Testis (tissue), 2 donors: ENCODE results near the gene TRMT2A.

Experiments used
- CTCF ChIP-seq, 3 experiments: fragments of 450-650 bp in 2 of 3; fragments of 200-600 bp in 1 of 3; sonication (generic) in 1 of 3; IDR thresholded peaks; one replicate each; pipeline ENCODE4 v1.5.1; 2016 to 2019; ENCODE audit warnings: antibody characterized with exemption in 3 of 3, mild to moderate bottlenecking in 2 of 3, moderate library complexity in 1 of 3
- POLR2A ChIP-seq: fragments of 450-650 bp; IDR thresholded peaks from one replicate; pipeline ENCODE4 v1.6.1; 2017; ENCODE audit warnings: antibody characterized with exemption, mild to moderate bottlenecking, moderate library complexity

GRCh38 chr22:20099099-20099711 is 17.8 kb downstream of the TRMT2A start:
- TF ChIP-seq CTCF (IDR thresholded peaks at IDR 0.05) (no peak), POLR2A (no peak)
